ENCODE measurements around the gene HMCN2. TPM values are rescaled to one million over a fixed set of nuclear protein-coding genes. Genes with fewer than 3 reads are reported as not detected.
A peak's percentile ranks its signal among the peaks of the same experiment; 100 is the strongest.

Gene HMCN2
- total RNA-seq, 6 experiments from 2014 or later = under 0.01 to 0.05 (median 0.02) TPM; not detected in 3

DNA sequence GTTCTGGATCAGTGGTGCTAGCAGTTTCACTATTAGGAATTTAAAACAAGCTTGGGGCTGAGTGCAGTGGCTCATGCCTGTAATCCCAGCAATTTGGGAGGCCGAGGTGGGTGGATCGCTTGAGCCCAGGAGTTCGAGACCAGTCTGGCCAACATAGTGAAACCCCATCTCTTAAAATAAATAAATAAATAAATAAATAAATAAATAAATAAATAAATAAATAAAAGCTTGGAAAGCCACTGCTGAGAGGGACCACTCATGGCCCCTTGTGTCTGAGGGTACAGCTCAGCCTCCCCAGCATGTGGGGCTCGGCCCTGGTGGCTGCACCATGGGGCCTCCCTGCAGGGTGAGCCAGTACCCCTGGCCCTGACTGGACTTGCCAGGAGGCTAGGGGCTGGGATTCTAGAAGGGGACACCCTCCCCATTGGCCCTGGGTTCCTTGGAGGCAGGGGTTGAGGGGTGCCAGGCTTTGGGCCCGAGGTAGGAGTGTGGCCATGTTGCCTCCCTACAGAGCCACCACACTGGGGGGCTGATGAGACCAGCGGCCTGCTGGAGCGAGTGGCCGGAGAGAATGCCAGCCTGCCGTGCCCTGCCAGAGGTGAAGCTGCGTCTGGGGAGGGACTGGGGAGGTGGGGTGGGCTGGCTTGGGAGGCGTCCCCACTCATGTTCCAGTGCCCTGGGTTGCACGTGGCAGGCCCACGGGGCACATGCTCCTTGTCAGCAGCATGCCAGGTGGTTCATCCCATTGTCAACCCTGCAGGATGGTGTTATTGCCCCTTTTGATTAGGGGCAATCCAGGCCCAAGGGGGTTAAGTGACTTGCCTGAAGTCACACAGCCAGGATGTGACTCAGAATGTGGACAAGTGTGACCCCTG, 76.5 kb downstream of the HMCN2 start:
- Mint-ChIP-seq H3K4me1 (ENCODE audit: low read depth) (no peaks in the 10 kb centered on the region), H3K27ac (no peak overlapping the region), H3K36me3 (ENCODE audit: low read depth) (no peaks in the 10 kb centered on the region), H3K27me3 (ENCODE audit: insufficient read depth) (no peaks in the 10 kb centered on the region; the same call in 1 of the 2 replicates), H3K9me3 (no peaks in the 10 kb centered on the region), H3K4me3 (no peak overlapping the region)
- DNase-seq = no peak
- TF ChIP-seq, protein P1, sequence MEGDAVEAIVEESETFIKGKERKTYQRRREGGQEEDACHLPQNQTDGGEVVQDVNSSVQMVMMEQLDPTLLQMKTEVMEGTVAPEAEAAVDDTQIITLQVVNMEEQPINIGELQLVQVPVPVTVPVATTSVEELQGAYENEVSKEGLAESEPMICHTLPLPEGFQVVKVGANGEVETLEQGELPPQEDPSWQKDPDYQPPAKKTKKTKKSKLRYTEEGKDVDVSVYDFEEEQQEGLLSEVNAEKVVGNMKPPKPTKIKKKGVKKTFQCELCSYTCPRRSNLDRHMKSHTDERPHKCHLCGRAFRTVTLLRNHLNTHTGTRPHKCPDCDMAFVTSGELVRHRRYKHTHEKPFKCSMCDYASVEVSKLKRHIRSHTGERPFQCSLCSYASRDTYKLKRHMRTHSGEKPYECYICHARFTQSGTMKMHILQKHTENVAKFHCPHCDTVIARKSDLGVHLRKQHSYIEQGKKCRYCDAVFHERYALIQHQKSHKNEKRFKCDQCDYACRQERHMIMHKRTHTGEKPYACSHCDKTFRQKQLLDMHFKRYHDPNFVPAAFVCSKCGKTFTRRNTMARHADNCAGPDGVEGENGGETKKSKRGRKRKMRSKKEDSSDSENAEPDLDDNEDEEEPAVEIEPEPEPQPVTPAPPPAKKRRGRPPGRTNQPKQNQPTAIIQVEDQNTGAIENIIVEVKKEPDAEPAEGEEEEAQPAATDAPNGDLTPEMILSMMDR (IDR thresholded peaks at IDR 0.05) = no peak

DNA sequence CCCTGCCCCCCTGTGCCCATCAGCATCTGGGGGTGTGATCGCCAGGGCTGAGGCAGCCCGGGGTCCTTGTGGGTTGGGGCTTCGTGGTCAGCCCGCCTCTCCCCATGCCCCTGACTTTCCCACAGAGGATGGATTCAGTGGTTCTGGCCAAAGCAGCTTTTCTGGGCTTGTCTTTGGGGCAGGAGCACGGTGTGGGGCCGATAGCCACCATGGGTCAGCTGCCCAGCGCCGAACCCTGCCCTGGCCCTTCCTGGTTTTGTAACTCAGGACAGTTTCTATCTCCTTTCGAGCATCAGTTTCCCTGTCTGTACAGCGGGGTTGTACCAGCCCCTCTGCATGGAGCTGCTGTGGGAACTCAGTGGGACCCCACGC, 77.1 kb downstream of the HMCN2 start:
- TF ChIP-seq, protein P1 (IDR thresholded peaks at IDR 0.05) = no peak
- H3K27ac Mint-ChIP-seq = no peak overlapping the region
- no peak for DNase-seq
- H3K27me3 Mint-ChIP-seq (ENCODE audit: insufficient read depth) = peaks cover 2% of the 10 kb centered on the region; the same call in 1 of the 2 replicates
- H3K9me3 Mint-ChIP-seq = no peaks in the 10 kb centered on the region
- no peaks in the 10 kb centered on the region for H3K36me3 Mint-ChIP-seq (ENCODE audit: low read depth)
- H3K4me1 Mint-ChIP-seq (ENCODE audit: low read depth) = no peaks in the 10 kb centered on the region
- H3K4me3 Mint-ChIP-seq = no peak overlapping the region

DNA sequence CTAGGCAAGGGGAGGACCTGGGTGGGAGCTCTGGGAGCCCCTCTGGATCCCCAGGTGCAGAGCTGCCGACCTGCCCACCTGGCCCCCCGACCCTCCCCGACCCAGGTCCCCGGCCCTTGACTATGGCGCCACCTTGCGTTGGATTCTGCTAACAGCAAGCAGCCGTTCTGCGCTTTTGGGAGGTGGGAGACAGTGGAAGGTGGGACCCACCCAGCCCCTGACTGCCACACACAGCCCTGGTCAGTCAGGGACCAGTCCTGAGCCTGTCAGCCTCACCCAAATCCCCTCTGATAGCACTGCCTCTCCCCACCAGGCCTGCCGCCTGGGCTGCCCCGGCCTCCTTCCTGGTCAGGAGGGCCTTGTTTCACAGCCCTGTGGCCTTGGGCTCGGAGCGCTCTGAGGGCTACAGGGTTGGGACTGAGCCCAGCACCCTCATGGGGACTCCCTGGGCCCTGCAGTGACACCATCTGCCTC, 77.9 kb downstream of the HMCN2 start:
- H3K36me3 Mint-ChIP-seq (ENCODE audit: low read depth) = no peaks in the 10 kb centered on the region
- peaks cover 2% of the 10 kb centered on the region; the same call in 1 of the 2 replicates for H3K27me3 Mint-ChIP-seq (ENCODE audit: insufficient read depth)
- no peaks in the 10 kb centered on the region for H3K4me1 Mint-ChIP-seq (ENCODE audit: low read depth)
- H3K9me3 Mint-ChIP-seq = no peaks in the 10 kb centered on the region
- no peak for DNase-seq
- H3K4me3 Mint-ChIP-seq = no peak overlapping the region
- TF ChIP-seq, protein P1 (IDR thresholded peaks at IDR 0.05) = peak; percentile 91
- H3K27ac Mint-ChIP-seq = no peak overlapping the region

DNA sequence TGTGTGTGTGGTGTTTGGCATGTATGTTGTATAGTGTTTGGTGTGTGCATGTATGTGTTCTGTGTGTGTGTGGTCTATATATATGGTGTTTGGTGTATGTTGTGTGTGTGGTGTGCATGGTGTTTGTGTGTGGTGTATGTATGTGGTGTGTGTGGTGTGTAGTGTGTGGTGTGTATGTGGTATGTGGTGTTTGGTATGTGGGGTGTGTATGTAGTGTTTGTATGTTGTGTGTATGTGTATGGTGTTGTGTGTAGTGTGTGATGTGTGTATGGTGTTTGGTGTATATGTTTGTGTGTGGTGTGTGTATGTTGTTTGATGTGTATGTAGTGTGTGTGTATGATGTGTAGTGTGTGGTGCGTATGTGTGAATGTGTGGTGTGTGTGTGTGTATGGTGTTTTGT, 78.8 kb downstream of the HMCN2 start:
- H3K4me1 Mint-ChIP-seq (ENCODE audit: low read depth) = no peaks in the 10 kb centered on the region
- H3K27me3 Mint-ChIP-seq (ENCODE audit: insufficient read depth) = peaks cover 2% of the 10 kb centered on the region; the same call in 1 of the 2 replicates
- no peaks in the 10 kb centered on the region for H3K9me3 Mint-ChIP-seq
- no peak overlapping the region for H3K27ac Mint-ChIP-seq
- DNase-seq = no peak
- no peak overlapping the region for H3K4me3 Mint-ChIP-seq
- H3K36me3 Mint-ChIP-seq (ENCODE audit: low read depth) = no peaks in the 10 kb centered on the region
- TF ChIP-seq, protein P1 (IDR thresholded peaks at IDR 0.05) = no peak

DNA sequence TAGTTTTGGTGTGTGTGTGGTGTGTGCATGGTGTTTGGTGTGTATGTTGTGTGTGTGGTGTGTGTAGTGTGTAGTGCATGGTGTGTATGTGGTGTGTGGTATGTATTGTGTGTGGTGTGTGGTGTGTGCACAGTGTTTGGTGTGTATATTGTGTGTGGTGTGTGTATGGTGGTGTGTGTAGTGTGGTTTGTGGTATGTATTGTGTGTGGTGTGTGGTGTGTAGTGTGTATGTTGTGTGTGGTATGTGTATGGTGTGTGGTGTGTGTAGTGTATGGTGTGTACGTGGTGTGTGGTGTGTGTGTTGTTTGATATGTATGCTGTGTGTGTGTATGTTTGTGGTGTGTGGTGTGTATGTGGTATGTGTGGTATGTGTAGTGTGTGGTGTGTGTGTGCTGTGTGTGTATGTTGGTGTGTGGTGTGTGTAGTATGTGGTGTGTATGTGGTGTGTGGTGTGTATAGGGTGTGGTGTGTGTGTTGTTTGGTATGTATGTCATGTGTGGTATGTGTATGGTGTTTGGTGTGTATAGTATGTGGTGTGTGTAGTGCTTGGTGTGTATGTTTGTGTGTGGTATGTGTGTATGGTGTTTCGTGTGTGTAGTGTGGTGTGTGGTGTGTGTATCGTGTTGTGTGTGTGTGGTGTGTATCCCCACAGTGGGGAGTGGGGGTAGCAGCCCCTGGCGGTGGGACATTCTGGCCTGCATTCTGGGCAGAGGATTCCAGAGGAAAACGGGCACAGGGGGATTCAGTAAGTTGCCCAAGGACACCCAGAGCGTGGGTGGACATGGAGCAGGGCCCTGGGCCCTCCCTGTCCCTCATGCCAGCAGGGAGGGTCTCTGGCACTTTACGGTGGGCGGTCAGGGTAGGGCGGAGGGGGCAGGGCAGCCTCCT, 79.7 kb downstream of the HMCN2 start:
- DNase-seq = no peak
- H3K9me3 Mint-ChIP-seq = no peaks in the 10 kb centered on the region
- TF ChIP-seq, protein P1 (IDR thresholded peaks at IDR 0.05) = no peak
- no peaks in the 10 kb centered on the region for H3K36me3 Mint-ChIP-seq (ENCODE audit: low read depth)
- H3K27me3 Mint-ChIP-seq (ENCODE audit: insufficient read depth) = peaks cover 2% of the 10 kb centered on the region; the same call in 1 of the 2 replicates
- no peaks in the 10 kb centered on the region for H3K4me1 Mint-ChIP-seq (ENCODE audit: low read depth)
- no peak overlapping the region for H3K4me3 Mint-ChIP-seq
- H3K27ac Mint-ChIP-seq = no peak overlapping the region
